ENCODE results near the gene COLQ. TPM values are rescaled to one million over a fixed set of nuclear protein-coding genes. Genes with fewer than 3 reads are reported as not detected.

The COLQ gene
- total RNA-seq, 2 experiments from 2014 or later: 2.3 to 2.9 TPM

DNA sequence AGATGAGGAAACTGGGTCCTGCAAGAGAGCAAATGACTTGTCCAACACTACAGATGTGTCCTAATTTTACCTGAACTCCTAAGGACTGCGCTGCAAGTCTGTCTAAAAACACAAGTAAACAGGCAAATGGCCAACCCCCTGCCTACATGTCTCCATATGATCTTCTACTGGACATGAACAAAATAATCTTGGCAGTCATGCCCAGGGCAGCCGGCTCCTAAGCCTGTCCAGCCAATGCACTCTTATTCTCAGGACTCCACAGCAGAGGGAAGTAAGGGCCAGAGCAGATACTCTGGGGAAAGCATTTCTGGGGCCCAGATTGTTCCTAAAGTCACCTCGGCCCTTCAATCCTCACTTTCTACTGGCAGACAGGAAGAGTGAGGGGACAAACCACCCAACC, 10.3 kb downstream of the COLQ start:
- no peaks in the 10 kb centered on the region for H3K9me3 Mint-ChIP-seq
- no peak for ATAC-seq
- POLR2A ChIA-PET: no interaction called here

DNA sequence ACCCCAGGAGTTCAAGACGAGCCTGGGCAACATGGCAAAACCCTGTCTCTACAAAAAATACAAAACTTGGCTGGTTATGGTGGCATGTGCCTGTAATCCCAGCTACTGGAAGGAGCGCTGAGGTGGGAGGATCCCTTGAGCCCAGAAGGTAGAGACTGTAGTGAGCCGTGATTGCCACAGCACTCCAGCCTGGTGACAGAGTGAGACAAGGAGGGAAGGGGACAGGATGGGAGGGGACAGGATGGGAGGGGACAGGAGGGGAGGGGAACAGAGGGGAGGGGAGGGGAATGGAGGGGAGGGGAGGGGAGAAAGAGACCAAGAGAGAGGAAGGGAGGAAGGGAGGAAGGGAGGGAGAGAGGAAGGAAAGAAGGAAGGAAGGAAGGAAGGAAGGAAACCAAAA, 11.0 kb downstream of the COLQ start:
- TF ChIP-seq, protein P1, sequence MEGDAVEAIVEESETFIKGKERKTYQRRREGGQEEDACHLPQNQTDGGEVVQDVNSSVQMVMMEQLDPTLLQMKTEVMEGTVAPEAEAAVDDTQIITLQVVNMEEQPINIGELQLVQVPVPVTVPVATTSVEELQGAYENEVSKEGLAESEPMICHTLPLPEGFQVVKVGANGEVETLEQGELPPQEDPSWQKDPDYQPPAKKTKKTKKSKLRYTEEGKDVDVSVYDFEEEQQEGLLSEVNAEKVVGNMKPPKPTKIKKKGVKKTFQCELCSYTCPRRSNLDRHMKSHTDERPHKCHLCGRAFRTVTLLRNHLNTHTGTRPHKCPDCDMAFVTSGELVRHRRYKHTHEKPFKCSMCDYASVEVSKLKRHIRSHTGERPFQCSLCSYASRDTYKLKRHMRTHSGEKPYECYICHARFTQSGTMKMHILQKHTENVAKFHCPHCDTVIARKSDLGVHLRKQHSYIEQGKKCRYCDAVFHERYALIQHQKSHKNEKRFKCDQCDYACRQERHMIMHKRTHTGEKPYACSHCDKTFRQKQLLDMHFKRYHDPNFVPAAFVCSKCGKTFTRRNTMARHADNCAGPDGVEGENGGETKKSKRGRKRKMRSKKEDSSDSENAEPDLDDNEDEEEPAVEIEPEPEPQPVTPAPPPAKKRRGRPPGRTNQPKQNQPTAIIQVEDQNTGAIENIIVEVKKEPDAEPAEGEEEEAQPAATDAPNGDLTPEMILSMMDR (IDR thresholded peaks at IDR 0.05): no peak
- Mint-ChIP-seq H3K4me3 (no peak overlapping the region), H3K27me3 (no peaks in the 10 kb centered on the region), H3K4me1 (ENCODE audit: low read depth) (no peaks in the 10 kb centered on the region), H3K9me3 (no peaks in the 10 kb centered on the region), H3K36me3 (ENCODE audit: low read depth) (no peaks in the 10 kb centered on the region), H3K27ac (no peak overlapping the region)
- ATAC-seq (no peak), DNase-seq (no peak)
- intact Hi-C loops (cut with micrococcal nuclease): no loop called here
- CTCF ChIA-PET: no interaction called here
- POLR2A ChIA-PET: no interaction called here

More for the DNA sequence above, 10.3 kb downstream of the COLQ start:
- Mint-ChIP-seq H3K36me3 (ENCODE audit: low read depth) (no peaks in the 10 kb centered on the region), H3K27ac (no peak overlapping the region), H3K4me1 (ENCODE audit: low read depth) (no peaks in the 10 kb centered on the region), H3K4me3 (no peak overlapping the region), H3K27me3 (no peaks in the 10 kb centered on the region)
- TF ChIP-seq, protein P1 (IDR thresholded peaks at IDR 0.05): no peak
- intact Hi-C loops (cut with micrococcal nuclease): no loop called here
- CTCF ChIA-PET: interaction anchor here (1.0 to 1.5 kb wide), 2 partner anchors 10 to 36 kb away, joined by 3 to 4 read pairs; partner anchors contain the start of gene COLQ
- DNase-seq: no peak

DNA sequence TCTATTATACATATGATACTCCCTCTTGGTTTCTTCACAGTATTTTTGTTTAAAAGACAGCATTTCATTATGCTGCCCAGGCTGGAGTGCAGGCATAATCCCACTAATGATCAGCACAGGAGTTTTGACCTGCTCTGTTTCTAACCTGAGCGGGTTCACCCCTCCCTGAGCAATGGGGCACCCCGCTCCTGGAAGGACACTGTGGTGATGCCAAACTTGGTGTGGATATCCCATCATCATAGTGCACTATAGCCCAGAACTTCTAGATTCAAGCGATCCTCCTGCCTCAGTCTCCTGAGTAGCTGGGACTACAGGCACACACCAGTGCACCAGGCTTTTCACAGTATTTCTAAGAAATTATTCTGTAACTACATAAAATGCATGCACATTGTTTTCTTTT, 14.9 kb downstream of the COLQ start:
- H3K27ac Mint-ChIP-seq: no peak overlapping the region
- H3K27me3 Mint-ChIP-seq: no peaks in the 10 kb centered on the region
- POLR2A ChIA-PET: no interaction called here
- intact Hi-C loops (cut with micrococcal nuclease): no loop called here
- no peak for DNase-seq
- no peak for ATAC-seq
- no peaks in the 10 kb centered on the region for H3K9me3 Mint-ChIP-seq
- TF ChIP-seq, protein P1 (IDR thresholded peaks at IDR 0.05): no peak
- no peaks in the 10 kb centered on the region for H3K36me3 Mint-ChIP-seq (ENCODE audit: low read depth)
- H3K4me3 Mint-ChIP-seq: no peak overlapping the region
- CTCF ChIA-PET: no interaction called here
- H3K4me1 Mint-ChIP-seq (ENCODE audit: low read depth): peaks cover 2% of the 10 kb centered on the region

DNA sequence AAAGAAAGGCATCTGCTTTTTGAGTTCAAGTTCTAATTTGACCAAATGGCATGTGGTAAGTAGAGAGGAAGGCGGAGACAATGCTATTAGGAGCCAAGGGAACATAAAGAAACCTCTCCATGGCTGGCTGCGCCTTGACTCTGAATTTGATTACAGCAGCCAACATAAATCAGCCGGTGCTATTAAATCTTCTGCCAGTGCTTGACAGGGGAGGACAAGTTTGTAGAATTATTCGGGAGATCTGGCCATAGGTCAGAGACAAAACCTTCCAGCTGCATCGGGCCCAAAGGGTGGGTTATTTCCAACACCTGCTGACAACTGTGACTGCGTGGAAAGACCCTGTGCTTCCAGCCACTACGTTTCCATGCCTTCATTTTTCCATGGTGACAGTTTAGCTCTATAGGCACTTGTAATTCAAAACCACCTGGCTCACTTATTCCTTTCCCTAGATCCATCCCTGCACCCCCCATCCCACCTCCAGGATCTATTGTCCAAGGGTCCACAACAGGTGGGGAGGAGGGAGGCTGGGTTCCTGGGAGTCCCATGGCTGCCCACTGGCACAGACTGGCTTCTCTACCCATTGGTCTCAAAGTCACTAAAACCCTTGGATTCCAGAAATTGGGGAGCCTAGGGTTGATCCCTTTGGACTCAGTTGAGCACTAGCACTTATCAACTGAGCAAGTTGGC, 15.9 kb downstream of the COLQ start:
- no peak for DNase-seq
- no peak for ATAC-seq
- no peak overlapping the region for H3K4me3 Mint-ChIP-seq
- TF ChIP-seq, protein P1 (IDR thresholded peaks at IDR 0.05): no peak
- H3K27me3 Mint-ChIP-seq: no peaks in the 10 kb centered on the region
- H3K27ac Mint-ChIP-seq: no peak overlapping the region
- ChIA-PET CTCF (no interaction called here), POLR2A (no interaction called here)
- intact Hi-C loops (cut with micrococcal nuclease): no loop called here
- H3K36me3 Mint-ChIP-seq (ENCODE audit: low read depth): no peaks in the 10 kb centered on the region
- H3K4me1 Mint-ChIP-seq (ENCODE audit: low read depth): peaks cover 11% of the 10 kb centered on the region
- H3K9me3 Mint-ChIP-seq: no peaks in the 10 kb centered on the region

DNA sequence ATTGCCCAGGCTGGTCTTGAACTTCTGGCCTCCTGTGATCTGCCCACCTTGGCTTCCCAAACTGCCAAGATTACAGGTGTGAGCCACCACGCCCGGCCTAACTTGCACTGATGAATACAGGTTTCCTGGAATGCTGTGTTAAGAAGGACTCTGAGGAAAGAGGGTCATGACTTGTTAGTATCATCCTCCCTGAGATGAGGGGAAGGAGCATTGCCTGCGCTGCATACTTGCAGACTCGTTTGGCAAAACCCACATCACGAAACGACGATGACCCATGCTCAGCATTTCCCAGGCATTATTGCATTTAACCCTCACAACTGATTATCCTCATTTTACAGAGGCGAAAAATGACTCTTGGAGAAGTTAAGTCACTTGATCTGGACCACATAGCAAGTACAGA, 18.9 kb downstream of the COLQ start:
- H3K4me1 Mint-ChIP-seq (ENCODE audit: low read depth): peaks cover 27% of the 10 kb centered on the region
- ChIA-PET POLR2A (interaction anchor here (0.7 kb wide), 1 partner anchor 726 kb away, joined by 3 read pairs; no protein-coding TSS in a partner anchor), CTCF (no interaction called here)
- intact Hi-C loops (cut with micrococcal nuclease): no loop called here
- no peaks in the 10 kb centered on the region for H3K9me3 Mint-ChIP-seq
- no peaks in the 10 kb centered on the region for H3K36me3 Mint-ChIP-seq (ENCODE audit: low read depth)
- ATAC-seq (no peak), DNase-seq (no peak)
- no peak overlapping the region for H3K27ac Mint-ChIP-seq
- H3K4me3 Mint-ChIP-seq: no peak overlapping the region
- TF ChIP-seq, protein P1 (IDR thresholded peaks at IDR 0.05): no peak
- H3K27me3 Mint-ChIP-seq: no peaks in the 10 kb centered on the region

Data from activated CD8-positive, alpha-beta T cell treated with anti-CD3 and anti-CD28 coated beads for 36 hours (primary cell).